CD4-positive, alpha-beta T cell treated with Interleukin-21 for 1 hour (primary cell): ENCODE results near the gene CUEDC1.

Experiments used
- DNase-seq: peaks from one replicate; pipeline ENCODE4 v3.0.0-alpha.2; 2020

CUEDC1 gene, protein sequence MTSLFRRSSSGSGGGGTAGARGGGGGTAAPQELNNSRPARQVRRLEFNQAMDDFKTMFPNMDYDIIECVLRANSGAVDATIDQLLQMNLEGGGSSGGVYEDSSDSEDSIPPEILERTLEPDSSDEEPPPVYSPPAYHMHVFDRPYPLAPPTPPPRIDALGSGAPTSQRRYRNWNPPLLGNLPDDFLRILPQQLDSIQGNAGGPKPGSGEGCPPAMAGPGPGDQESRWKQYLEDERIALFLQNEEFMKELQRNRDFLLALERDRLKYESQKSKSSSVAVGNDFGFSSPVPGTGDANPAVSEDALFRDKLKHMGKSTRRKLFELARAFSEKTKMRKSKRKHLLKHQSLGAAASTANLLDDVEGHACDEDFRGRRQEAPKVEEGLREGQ

DNA sequence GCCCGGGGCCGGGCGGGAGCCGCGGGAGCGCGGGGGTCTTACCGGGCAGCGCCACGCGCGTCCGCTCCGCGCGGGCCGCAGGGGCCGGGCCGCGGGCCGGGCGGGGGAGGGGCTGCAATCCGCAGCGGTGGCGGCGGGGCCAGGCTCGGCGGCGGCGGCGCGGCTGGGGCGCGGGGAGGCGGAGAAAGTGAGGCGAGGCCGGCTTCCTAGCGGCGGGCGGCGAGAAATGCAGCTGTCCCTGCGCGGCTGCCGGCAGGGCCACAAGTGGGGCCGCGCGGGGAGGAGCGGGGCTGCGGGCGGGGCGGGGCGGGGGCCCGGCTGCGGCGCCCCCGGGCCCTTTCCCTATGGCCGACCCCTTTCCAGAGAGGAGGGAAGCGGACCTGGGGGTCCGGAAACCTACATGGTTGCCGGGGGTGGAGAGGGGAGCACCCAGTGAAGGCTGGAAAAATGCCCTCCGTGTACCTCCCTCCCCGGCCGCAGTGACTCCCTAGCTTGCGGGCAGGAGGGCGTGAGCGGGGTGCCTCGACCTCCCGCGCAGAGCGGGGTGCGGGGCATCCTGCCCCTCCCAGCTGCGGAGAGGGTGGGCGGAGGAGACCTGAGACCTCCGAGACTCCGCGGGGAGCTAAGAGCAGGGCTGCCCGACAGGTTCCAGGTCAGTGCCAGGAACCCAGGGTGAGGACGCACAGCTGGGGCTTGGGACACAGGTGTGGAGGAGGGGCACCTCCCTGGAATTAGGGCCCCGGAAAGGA is at the start of gene CUEDC1:
CUEDC1 (minus strand) TSS at position 230 of the 749 bp plus-strand sequence. CDS start 69,848 bp downstream, outside the sequence.
- DNase-seq, result peak; percentile 66

GRCh38 chr17:58004060-58004459 is 48.8 kb upstream of the CUEDC1 start:
- DNase-seq, result no peak

DNA sequence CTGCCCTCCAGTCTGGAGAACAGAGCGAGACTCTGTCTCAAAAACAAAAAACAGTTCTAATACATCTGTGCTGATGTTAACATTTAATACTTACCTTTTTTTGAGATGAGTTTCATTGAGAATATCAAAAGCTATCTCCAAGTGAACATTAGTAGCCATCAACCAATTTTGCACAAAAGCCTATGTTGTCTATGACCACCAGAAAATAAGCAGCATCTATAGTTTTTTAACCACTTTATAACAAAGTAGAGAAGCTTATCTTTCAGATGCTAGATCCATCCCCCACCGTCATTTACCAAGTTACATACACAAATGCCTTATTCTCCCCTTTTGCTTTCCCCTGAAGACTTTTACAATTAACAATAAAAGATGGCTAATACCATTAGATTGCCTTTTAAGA is 47.8 kb upstream of the CUEDC1 start:
- no peak for DNase-seq

DNA sequence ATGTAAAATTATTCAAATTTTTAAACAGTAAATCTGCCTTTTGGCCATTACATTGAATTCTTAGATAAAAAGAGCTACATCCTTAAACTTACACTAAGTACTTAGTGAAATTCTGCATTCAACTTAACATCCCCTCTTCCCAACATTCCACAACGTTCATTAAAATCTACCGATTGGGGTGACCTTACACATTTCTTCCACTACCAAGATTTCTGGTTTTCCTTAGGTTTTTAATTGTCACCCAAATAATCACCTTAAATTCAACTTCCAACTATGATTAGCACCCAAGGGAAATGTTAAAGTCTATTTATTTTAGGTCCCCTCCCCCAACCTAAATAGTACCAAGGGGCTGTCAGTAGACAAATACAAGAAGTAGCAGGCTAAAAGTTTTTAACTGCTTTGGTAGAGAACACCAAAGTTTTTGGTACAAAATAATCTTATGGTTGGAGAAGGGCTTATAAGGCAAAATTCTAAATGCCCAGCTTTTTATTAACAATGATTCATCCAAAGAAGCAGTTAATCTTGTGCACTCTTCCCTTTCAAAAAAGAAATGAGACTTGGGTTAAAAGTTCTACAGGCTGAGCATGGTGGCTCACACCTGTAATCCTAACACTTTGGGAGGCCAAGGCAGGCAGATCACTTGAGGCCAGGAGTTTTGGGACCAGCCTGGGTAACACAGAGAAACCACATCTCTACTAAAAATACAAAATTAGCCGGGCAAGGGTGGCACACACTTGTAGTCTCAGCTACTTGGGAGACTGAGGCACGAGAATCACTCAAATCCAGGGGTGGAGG is 47.1 kb upstream of the CUEDC1 start:
- DNase-seq, result no peak

- no peak for DNase-seq
Measured at GRCh38 chr17:58001461-58002124, 46.4 kb upstream of the CUEDC1 start.

DNA sequence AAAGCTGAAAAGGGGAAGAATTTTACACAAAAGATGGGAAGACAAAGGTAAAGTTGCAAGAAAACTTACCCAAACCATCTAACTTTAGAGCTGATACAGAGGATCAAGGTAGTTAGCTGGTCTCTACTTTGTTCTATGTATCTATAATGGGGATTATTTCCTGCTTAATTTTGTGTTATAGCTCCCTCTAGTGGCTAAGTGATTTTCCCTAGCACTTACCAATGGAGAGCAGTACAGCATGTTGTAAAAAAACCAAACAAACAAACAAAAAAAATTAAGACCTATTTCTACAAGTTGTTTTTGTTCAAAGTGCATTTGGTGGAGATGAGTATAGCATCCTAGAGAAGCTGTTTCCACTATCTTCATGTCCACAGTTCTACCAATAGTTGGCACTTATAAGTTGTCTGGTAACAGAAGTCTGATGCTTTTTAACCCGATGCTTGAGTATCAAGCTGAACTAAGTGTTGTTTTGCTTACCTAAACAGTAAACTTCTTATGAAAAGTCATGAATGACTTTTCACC is 44.3 kb upstream of the CUEDC1 start:
- peak; percentile 85 for DNase-seq

GRCh38 chr17:57999010-57999495 is 43.8 kb upstream of the CUEDC1 start:
- DNase-seq, result no peak

GRCh38 chr17:57997085-57997809 is 42.0 kb upstream of the CUEDC1 start:
- no peak for DNase-seq

DNA sequence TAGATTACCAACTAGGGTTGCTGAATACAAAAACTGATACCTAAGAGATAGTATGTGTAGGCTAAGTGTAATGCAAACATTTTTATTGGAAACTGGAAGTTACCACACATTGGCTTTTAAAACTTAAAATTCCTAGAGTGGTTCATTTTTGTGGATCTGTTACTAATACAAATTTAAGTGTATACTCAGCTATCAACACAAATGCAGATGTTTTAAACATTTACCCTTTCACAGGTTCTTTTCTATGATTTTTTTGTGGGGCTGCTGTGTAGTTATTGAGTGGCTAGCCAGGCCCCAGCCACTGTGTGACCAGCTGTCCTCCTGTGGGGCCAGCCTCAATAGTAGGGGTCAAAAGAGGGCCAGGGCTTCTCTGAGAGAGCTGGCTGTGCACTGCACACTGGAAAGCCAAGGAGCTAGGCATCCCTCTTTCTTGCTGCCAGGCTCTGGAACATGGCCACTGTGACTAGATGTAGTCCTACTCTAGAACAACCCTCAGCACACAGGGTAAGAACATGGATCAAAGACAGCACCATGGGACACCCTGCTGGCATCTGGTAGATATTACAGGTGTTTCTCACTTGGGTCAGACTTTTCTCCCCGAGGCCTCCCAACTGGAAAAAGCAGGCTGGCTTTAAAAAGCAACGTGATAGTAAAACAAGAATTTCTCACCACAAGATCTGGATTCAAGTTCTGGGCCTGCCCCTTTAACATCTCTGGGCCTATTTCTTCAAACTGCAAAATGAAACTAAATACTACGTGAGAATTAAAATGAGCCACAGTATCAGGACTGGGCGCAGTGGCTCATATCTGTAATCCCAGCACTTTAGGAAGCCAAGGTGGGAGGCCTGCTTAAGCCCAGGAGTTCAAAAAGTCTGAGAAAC is 40.1 kb upstream of the CUEDC1 start:
- peak; percentile 73 for DNase-seq

GRCh38 chr17:57994436-57994835 is 39.2 kb upstream of the CUEDC1 start:
- no peak for DNase-seq

DNA sequence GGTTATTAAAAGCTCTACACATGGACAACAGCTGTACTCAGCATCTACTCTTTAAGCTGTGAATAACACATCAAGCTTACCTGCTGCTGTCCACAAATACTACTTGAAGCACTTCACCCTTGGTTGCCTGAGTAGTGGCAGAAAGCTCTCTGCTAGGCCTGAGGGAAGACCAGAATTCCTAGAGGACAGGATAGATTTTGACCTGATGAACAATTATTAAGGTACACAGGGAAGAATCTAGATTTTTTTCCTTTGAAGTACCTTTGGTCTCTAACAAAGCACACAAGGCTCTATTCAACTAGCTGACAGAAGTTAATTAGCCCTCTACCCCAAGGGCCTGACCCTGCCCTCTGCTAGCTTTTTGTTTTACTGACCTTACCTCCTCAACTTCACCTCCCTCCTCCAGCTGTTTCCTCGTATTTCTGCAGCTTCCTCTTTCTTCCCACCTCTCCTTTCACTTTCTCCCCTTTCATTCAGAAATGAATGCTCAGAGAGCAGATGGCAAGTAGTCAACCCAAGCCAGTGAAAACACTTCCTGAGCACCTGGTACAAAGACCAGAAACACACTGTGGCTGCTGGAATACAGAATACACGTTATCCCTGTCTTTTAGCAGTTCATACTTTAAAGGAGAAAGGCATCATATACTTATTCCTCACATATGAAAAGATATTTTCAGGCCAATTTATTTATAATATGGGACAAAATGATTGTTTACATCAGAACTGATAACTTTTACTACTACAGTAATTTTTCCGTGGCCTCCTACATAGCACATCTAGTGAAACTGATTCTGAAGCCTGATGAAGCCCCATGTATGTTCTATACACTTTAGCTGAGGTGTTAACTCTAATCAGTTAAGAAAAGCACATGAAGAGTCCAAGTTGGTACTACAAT is 38.5 kb upstream of the CUEDC1 start:
- DNase-seq, result no peak

DNA sequence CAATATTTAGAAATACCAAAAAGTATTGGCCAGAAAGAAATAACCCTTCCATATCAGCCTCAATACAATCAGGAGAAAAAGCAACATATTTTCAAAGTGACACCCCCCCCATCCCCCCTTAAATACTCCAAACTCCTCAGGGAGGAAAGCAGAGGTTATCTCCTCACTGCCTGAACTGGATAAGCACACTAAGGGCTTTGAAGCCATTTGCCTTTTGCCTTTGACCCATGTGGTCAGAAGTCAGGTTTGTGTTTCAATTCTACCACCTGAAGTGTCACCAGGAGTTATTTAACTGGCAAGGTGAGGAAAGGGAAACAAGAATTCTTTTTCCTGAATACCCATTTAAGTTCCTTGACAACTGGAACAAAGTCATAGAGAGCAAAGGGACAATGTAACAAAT is 36.3 kb upstream of the CUEDC1 start:
- DNase-seq, result no peak

- DNase-seq, result no peak
Measured at GRCh38 chr17:57990037-57990436, 34.8 kb upstream of the CUEDC1 start.

DNA sequence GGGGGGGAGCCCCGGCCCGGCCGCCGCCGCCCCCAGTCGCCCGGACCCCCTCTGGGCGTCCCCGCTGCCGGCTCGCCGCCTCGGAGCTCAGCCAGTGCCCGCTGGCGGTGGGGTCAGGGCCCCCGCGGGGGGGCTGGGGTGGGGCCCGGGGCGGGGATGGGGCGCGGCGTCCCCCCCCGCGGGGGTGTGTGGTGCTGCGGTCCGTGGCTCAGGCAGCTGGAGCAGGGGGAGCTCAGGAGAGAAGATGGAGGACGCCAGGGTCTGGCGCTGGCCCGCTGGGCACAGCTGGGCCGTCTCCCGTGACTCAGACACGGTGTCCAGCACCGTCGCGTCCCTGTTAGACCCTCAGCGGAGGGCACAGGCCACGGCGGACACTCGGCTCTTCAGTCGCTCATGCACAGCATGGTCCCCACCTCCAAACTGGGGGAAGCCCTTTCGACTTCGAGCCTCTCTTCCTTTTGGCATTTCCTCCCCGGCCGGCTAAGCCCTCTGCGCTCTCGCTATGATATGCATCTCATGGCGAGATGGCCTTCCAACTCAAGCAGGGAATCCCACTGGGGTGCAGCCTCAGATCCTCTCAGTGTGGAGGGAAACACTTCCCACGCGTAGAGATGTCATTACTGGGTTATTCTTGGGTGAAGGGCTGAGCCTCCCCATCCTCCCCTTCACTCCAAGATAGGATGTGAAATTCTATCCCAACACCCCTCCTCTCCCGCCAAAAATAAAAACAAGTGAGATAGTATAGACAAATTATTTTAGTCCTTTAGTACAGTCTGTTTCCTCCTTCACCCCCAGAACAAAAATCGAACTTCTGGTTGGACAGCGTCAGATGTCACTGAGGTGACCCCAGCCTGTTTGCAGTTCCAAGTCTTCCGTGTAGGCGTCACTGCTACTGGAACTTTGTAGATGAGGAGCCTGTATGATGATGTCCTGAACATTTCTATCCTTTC is 33.4 kb upstream of the CUEDC1 start:
- no peak for DNase-seq

DNA sequence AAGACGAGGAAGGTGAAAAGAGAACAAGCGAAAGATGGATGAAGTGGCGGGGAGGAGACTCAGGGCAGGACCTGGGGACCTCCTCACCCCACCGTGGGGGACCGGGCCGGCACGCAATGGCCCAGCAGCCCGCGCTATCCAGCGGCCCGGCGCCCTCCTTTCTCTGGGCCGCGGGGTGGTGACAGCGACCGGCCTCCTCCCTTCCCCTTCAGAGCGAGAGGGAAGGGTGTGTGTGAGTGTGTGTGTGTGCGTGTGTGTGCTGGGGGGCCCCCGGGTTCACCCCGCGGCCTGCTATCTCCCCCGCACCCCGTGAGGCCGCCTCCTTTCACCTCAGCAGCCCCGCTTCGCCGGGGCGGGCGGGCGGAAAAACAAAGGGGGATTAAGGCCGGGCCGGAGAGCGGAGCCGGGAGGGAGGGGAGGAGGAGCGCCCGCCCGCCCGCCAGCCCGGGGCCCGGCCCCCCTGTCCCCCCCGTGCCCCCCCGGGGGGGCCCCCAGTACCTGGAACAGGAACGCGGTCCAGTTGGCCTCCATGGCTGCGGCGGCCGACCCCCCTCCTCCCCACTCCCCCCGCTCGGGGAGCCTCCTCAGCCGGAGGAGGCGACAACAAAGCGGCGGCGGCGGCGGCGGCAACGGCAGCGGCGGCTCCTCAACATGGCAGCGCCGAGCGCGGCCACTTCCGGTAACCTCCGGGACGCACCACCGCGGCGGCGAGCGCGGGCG is 32.5 kb upstream of the CUEDC1 start, which contains the start of gene VEZF1:
VEZF1 (minus strand) TSS at position 674 of the 720 bp plus-strand sequence; CDS start at position 531, 143 bp downstream.
- DNase-seq, result peak; percentile 83

GRCh38 chr17:57986841-57987580 is 31.8 kb upstream of the CUEDC1 start:
- peak; percentile 49 for DNase-seq

DNA sequence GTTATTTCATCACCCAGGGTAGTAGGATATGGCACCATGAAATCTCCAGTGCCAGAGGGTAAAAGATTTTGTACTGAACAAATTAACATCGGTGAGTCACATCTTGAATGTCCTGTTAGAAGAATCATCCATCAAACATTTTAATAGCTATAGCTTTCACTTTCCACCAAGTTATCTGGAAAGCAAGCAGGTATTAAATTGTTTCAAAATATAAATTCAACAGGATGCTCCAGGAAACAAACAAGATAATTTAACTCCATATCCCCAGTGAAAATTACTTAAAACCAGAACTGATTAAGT is 30.4 kb upstream of the CUEDC1 start:
- no peak for DNase-seq
